Astrocyte of the spinal cord (primary cell): Measurements from ENCODE around the gene KDM1B.
A peak's percentile ranks its signal among the peaks of the same experiment; 100 is the strongest.

ENCODE experiments used
- DNase-seq: peaks from one replicate; pipeline ENCODE4 v3.0.0; 2011; ENCODE audit warnings: low read depth, low spot score
- H3K4me3 ChIP-seq: 2 replicates; pipeline ENCODE4 v1.5.1; 2011; ENCODE audit warnings: low read depth, mild to moderate bottlenecking, low read length, moderate library complexity
- in situ Hi-C: cut with HindIII; loops from 2 replicates; pipeline ENCODE4 v1.10.0; 2017; ENCODE audit warnings: low sequenced_read_pairs
- TF ChIP-seq, protein P1 (sequence below): IDR thresholded peaks from 2 replicates; pipeline ENCODE4 v1.5.1; 2012; ENCODE audit warnings: low read depth, mild to moderate bottlenecking, low read length, inconsistent platforms

The KDM1B gene

DNA sequence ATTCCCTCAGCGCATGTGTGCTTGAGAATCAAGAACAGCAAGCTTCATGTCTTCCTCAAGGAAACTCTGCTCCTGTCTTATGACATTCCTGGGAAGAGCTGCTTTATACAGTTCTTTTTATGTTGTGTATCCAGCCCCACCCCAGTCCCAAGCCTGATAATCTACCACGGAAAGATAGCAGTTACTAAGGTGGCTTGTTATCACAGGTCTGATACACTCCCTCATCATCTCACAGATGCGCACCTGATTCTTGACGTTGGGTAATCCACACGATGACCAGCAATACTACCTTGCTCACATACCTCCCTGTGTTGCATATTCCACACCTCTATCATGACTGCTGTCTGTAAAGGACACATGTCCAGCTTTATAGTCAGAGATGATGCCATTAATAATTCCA lies 36.0 kb upstream of the KDM1B start:
- DNase-seq, result no peak
- TF ChIP-seq, protein P1, sequence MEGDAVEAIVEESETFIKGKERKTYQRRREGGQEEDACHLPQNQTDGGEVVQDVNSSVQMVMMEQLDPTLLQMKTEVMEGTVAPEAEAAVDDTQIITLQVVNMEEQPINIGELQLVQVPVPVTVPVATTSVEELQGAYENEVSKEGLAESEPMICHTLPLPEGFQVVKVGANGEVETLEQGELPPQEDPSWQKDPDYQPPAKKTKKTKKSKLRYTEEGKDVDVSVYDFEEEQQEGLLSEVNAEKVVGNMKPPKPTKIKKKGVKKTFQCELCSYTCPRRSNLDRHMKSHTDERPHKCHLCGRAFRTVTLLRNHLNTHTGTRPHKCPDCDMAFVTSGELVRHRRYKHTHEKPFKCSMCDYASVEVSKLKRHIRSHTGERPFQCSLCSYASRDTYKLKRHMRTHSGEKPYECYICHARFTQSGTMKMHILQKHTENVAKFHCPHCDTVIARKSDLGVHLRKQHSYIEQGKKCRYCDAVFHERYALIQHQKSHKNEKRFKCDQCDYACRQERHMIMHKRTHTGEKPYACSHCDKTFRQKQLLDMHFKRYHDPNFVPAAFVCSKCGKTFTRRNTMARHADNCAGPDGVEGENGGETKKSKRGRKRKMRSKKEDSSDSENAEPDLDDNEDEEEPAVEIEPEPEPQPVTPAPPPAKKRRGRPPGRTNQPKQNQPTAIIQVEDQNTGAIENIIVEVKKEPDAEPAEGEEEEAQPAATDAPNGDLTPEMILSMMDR, result no peak
- in situ Hi-C loops, result no loop called here
- no peak overlapping the region for H3K4me3 ChIP-seq

- TF ChIP-seq, protein P1, result no peak
- peak overlapping the region; percentile 35 for H3K4me3 ChIP-seq
- no peak for DNase-seq
- in situ Hi-C loops, result no loop called here
Observed at GRCh38 chr6:18121580-18122127, 33.6 kb upstream of the KDM1B start.

GRCh38 chr6:18122128-18123093 lies 32.8 kb upstream of the KDM1B start, which contains the start of gene NHLRC1:
NHLRC1 (minus strand) TSS chr6:18122677; CDS start chr6:18122606, 71 bp downstream.
- in situ Hi-C loops, result no loop called here
- peak within 1 kb of the TSS; percentile 35 for H3K4me3 ChIP-seq
- peak; percentile 89 for DNase-seq
- TF ChIP-seq, protein P1, result peak; percentile 94

DNA sequence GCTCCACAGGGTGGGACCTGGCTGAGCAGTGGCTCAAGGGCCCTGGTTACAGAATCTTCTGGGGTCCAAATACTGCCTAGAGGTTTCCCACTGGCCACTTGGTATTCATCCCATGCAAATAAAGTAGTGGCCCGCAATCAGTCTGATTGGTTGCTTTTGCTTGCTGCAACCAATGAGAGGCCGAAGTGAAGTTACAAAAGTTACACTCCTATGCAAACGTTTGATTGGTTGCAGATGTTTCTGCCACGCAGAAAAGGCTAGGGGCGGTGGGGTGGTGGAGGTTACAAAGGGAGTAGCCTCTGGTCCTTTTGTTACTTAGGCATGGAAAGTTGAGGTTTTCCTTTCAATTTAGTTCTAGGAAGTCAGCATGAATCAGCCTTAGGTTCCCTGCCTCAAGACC lies 29.1 kb upstream of the KDM1B start:
- no peak for DNase-seq
- TF ChIP-seq, protein P1, result no peak
- in situ Hi-C loops, result no loop called here
- H3K4me3 ChIP-seq, result no peak overlapping the region

DNA sequence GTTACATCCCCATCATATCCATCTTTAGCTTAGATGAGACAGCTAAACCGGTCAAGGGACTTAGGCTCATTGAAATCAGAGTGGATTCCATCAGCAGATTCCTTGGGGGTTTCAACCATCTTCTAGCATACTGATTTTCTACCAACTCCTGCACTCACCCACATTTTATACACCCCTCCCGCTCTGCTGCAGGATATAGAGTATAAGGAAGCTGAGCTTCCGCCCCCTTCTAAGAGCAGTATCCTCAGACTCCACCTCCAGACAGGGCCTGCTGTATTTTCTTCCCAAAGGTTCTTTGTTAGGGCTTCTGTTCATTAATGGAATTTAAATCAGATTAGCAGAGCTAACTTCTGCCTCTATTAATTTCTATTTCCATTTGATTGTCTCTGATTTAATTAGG lies 22.9 kb upstream of the KDM1B start:
- DNase-seq, result no peak
- TF ChIP-seq, protein P1, result no peak
- in situ Hi-C loops, result no loop called here
- H3K4me3 ChIP-seq, result no peak overlapping the region

DNA sequence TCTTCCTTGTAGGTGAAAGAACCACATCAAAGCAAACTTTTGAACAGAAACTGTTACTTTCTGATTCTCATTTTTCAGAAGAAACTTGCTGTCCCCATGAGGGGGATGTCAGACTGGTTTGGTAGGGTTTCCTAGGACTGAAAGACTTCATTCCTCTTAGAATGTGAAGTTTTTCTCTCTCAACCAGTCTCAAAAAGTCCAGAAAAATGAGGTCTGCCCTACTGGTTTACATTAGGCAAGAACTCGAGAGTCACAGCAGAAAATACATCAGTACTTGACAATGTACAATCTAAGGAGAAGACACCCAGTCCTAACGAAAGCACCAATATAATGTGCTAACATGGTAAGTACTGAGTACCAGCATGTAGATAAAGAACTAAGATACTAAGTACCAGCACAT lies 20.1 kb upstream of the KDM1B start:
- H3K4me3 ChIP-seq, result no peak overlapping the region
- in situ Hi-C loops, result no loop called here
- no peak for DNase-seq
- TF ChIP-seq, protein P1, result no peak
